HG03060 (cell line): ENCODE results near the gene SLIT3.
"Not testable (repeated sequence)": the region's sequence is repeated elsewhere in the genome, so short reads cannot be mapped to it uniquely, and the experiment has no call there.

ENCODE experiments used
- ATAC-seq: cut with Tn5 transposase; IDR thresholded peaks from one replicate; pipeline ENCODE4 v1.9.1; 2021; ENCODE audit warnings: low read depth, moderate number of reproducible peaks; ENCODE audit not compliant: unreplicated experiment

SLIT3 gene

DNA sequence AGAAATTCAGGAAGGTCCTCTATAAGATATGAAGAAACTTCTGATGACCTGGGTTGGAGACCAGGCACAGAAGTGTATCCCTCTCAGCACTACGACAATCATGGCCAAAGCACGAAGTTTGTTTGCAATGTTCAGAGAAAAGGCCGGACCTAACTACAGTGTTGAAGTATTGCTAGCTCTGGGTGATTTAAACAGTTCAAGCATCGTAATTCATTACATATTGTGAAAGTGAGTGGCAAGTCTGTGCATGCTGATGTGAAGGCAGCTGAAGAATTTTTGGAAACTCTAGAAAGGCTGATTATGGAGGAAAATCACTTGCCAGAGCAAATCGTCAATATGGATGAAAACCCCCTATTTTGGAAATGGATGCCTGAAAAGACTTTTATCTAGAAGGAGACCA, 654.6 kb downstream of the SLIT3 start:
- no peak for ATAC-seq

DNA sequence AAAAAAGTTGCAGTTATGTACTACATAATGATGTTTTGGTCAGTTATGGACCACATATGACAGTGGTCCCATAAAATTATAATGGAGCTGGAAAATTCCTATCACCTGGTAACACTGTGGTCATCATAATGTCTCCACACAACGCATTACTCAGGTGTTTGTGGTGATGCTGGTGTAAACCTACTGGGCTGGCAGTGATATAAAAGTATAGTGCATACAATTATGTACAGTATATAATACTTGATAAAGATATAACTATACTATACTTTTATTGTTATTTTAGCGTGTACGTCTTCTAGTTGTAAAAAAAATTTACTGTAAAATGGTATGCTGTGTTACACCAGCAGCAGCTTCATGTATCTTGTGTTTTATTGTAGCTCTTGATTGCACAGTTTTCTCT, 655.7 kb downstream of the SLIT3 start:
- ATAC-seq: no peak

- no peak for ATAC-seq
These were observed 658.9 kb downstream of the SLIT3 start for GRCh38 chr5:168642019-168642418.

GRCh38 chr5:168638846-168639245, 662.1 kb downstream of the SLIT3 start:
- ATAC-seq: not testable (repeated sequence)

DNA sequence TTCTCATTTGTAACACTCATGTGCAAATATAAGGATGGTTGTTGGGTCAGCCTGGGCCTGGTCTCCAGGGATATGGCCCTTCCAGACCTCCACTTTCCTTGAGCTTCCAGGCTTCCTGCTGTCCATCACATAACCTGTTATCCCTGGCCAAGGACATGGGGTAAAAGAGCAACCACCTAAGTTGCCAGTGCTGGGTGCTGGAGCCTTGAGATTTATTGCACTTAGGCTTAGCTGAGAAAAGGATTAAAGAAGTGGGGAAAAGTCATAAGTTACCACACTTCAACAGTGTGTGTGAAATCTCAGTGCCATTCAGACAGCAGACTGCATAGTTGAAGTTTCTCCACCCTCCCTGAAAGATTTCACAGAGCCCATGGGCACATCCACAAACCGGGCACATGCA, 663.1 kb downstream of the SLIT3 start:
- no peak for ATAC-seq

DNA sequence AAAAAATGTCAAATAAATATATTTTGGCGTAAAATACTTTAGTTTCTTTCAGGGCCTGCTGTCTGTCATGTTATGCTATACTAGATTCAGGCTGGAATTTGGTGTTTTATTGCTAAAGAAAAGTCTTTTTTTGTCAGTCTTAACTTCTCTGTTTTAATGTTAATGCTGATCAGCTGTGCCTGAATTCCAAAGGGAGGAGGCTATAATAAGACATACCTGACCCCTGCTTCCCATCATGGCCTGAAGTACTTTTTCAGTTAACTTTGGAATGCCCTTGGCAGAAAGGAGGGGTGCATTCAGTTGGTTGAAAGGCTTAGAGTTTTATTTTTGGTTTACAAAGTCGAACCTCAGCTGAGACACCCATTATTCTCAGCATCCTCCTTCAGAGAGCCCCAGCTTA, 663.7 kb downstream of the SLIT3 start:
- no peak for ATAC-seq

- not testable (repeated sequence) for ATAC-seq
These were observed 670.0 kb downstream of the SLIT3 start for GRCh38 chr5:168630958-168631357.

- no peak for ATAC-seq
These were observed 676.0 kb downstream of the SLIT3 start for GRCh38 chr5:168624850-168625364.

DNA sequence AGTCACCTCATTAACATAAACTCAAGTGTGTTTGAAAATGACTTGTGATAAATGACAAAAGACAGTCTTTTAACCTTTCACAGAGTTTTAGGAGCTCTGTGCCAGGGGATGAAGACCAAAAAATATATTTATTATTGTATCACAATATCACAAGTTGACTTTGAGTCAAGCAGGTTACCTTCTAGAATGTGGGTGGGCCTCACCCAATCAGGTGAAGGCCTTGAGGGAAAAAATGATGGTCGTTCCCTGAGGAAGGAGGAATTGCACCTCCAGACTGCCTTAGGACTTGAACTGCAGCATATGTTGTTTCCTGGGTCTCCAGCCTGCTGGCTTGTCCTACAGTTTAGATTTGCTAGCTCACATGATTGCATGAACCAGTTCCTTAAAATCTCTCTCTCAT, 680.1 kb downstream of the SLIT3 start:
- ATAC-seq: no peak

DNA sequence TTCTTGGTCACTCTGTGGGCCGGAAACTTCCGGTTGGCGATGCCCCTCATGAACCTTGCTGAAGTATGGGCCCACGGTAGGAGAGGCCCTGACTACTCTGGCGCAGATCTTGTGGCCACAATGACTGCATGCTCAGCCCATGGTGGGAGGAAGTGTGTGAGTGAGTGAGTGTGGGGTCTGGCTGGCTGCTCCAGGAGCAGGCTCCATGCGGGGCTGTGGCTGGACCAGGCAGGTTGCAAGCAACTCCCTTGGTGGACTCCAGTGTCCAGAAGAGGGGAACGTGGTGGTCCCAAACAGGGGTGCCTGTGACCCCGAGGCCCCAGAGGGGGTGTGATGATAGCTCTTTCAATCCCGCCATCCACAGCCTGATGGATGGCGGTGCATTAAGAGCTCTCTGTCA, 686.3 kb downstream of the SLIT3 start:
- ATAC-seq: no peak

GRCh38 chr5:168613996-168614395, 686.9 kb downstream of the SLIT3 start:
- no peak for ATAC-seq

- ATAC-seq: no peak
These were observed 687.5 kb downstream of the SLIT3 start for GRCh38 chr5:168613396-168613795.

DNA sequence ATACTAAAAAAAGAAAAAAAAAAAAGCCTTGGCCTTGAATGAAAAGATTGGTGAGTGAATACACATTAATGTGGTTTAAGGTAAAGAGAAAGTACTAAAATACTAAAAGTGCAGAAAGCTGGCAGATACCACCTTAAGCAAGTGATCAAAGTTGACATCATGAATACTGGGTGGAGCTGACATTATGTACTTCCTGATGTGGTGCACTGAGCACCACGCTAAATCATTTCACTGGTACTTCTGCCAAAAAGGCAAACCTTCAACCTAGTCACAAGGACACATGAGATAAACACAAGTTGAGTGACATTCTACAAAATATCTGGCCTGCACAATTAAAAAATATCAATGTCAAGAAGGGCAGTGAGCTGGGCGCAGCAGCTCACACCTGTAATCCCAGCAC, 687.9 kb downstream of the SLIT3 start:
- no peak for ATAC-seq

DNA sequence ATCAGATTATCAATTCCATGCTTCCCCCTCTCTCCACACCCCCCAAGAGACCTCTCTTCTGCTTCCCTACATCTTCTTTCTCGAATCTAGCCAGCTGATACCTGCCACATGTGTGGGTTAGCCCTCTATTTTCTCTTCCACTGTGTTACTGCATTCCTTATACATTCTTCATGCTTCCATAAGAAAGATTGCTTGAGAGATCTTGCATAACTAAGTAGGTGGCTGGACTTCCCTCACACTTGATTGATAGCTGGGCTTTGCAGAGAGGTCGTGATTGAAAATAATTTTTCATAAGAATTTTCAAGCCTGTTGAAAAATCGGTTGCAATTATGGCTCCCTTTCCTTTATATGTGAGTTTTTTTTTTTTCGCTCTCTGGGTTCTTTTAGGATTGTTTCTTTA, 688.8 kb downstream of the SLIT3 start:
- ATAC-seq: no peak
